NCI-H1092 treated with DMSO at 0.1 percent for 48 hours (cell line): ENCODE results near the gene SRRM5.
A peak's percentile ranks its signal among the peaks of the same experiment; 100 is the strongest.
"Not testable (repeated sequence)": the region's sequence is repeated elsewhere in the genome, so short reads cannot be mapped to it uniquely, and the experiment has no call there.

Experiments
- DNase-seq: peaks from one replicate; lab custom pipeline; 2025; lab: John Stamatoyannopoulos, UW

SRRM5 gene

GRCh38 chr19:43591904-43592772 is 19.8 kb upstream of the SRRM5 start:
- no peak for DNase-seq

DNA sequence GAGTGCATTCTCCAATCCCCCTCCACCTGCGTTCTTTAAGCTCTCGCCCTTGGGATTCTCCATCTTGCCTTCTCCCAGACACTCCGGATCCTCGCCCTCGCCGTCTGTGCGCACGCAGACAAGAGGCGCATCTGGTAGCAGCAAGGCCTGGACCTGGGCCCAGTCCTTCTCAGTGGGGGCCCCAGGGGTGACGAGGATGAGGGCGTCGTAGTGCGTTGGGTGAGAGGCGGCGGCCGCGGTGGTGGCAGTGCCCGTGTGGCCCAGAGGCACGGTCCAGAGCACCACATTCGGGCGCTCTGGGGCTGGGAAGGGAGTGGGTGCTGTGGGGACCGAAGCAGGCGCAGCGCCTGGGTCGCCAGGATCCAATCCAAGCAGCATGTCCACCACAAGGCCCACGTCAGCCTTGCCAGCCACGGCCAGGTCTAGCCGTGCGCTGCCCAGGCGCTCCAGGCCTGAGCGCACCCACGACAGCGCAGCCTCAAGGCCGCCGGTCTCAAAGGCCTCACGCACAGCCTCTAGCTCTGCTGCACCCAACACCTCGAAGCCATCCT is 19.0 kb upstream of the SRRM5 start:
- no peak for DNase-seq

- no peak for DNase-seq
These were observed 17.7 kb upstream of the SRRM5 start for GRCh38 chr19:43594081-43594697.

DNA sequence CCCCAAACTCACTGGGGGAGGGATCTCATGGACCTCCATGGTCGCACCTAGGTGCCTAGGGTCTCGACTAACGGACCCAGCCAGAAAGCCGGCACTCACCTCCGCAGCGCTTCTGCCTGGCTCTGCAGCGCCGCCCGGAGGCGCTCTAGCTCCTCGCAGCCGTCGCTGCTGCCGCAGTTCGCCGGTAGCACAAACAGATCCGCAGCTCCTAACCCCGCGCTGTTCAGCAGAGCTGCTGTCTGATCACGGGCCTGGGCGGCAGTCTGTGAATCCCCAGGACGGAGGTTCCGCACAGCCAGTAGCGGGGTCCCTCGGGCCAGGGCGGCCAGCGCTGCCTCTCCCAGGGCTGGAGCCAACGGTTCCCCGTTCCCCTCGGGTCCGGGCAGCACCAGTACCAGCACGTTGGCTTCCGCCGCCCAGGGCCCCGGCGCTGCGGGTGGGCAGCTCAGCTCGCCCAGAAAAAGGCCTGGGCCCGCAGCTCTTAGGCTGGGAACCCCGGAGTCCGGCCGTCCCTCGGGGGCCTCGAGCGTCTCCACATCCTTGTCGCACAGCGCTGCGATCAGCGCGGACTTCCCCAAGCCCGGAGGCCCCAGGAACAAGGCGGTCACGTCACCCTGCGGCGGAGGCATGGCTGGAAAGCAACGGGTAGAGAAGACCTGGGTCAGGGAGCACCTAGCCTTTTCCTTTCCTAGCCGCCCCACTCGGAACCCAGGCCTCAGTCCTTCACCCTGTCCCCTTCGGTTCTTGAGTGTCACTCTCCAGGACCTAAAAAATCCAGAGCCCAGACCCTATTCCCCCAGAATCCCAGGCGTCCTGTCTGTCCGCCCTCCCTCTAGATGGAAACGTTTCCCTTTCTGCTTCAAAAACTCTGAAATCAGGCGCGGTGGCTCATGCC is 16.9 kb upstream of the SRRM5 start:
- peak; percentile 34 for DNase-seq

DNA sequence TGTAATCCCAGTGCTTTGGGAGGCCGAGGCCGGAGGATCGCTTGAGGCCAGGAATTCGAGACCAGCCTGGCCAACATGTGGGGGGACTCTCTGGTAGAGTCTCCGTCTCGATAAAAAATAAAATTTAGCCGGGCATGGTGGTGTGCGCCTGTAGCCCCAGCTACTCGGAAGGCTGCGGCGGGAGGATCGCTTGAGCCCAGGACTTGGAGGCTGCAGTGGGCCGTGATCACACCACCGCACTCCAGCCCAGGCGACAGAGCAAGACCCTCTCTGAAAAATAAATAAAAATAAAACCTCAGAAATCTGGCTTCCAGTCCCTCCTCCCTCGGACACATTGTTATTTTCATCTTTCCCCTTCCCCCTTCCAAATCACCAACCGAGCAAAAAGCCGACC is 16.3 kb upstream of the SRRM5 start:
- DNase-seq = peak; percentile 34

DNA sequence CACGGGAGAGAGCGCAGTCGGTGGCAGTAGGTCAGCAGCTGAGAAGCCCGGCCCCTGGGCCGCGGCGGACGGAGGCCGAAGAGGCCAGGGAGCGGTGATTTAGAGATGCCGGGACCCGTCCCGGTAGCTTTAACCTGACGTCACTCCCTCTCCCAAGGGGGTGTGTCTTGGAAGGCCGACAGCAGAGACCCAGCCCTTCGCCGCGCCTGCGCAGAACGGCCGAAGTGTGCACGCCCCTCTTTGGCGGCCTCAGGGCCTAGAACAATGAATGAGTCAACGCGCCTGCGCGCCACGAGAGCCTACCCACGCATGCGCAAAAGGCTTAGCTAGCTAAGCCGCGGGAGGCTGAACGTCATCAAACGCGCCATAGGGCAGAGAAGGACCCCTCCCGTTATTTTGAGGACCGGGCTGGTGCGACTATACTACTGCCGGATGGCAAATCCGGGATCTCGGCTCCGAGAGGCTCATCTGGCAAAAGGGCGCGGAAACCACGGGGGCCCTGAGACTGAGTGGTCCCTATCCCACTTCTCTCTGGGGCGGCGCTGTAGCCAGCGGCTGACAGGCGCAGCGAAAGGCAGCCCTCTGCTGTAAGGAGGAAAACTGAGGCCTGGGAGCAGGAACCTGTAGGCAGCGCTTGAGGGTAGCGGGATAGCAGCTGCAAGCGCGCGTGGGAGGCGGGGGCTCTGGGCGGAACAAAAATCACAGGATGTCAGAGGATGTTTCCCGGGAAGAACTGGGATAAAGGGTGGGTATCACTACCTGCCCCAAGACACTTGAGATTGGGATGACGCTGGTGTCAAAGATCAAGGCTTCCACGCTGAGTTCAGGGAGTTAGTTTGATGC is 15.7 kb upstream of the SRRM5 start, which contains the start of the genes IRGQ and ZNF576:
TSS of gene IRGQ (minus strand) at position 136 of the 843 bp plus-strand sequence. CDS start 796 bp downstream, outside the sequence.
TSS of gene ZNF576 (plus strand) at position 597 of the 843 bp plus-strand sequence. CDS start 514 bp downstream, outside the sequence.
- peak; percentile 97 for DNase-seq

- DNase-seq = no peak
These were observed 14.9 kb upstream of the SRRM5 start for GRCh38 chr19:43596842-43597461.

DNA sequence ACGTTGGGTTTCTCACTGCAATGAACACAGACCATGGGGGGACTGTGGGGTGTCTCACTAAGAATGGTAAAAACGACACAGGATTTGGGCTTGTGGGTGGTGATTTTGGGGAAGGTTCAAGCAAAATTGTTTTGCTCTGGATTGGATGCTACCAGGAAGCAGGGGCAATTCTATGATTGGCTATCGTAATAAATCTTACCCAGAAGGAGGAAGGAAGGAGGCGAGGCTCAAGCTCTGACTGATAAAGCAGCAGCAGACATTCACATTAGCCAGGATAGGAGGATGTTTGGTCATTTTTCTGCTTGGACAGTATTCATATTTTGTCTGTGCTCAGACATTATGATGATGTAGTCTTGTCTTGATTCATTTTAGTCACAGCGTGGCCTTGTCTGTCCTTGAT is 14.0 kb upstream of the SRRM5 start:
- DNase-seq = no peak

GRCh38 chr19:43598445-43599240 is 13.2 kb upstream of the SRRM5 start:
- no peak for DNase-seq

GRCh38 chr19:43599635-43600295 is 12.1 kb upstream of the SRRM5 start:
- no peak for DNase-seq

- not testable (repeated sequence) for DNase-seq
These were observed 11.6 kb upstream of the SRRM5 start for GRCh38 chr19:43600326-43600725.

GRCh38 chr19:43605875-43606568 is 5.9 kb upstream of the SRRM5 start:
- DNase-seq = no peak

DNA sequence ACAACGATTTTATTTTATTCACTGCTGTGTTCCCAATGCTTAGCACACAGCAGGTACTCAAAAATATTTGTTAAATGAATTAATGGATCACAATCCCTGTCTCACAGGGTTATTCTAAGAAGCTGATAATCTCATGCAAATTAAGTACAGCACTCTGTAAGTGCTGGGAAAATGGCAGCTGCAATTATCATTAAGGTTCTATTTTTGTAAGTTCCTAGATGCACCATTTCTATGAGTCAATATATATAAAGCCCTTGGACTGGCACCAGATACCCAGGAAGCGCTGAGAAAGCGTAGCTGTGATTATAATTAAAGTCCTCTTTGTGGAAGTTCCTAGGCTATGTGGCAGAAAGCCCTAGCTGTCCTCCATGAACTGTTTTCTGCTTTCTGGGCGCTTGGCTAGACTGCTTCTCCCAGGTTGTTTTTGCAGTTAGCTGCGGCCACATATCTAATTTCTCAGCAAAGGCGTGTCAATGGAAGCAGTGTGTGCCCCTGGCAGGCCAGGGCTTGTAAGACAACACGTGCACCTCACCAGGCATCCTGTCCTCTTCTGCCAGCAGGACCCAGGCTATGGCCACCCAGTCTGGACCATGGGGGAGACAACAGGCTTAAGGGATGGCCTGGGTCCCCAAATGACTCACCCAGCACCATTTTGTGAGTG is 5.2 kb upstream of the SRRM5 start:
- DNase-seq = no peak

DNA sequence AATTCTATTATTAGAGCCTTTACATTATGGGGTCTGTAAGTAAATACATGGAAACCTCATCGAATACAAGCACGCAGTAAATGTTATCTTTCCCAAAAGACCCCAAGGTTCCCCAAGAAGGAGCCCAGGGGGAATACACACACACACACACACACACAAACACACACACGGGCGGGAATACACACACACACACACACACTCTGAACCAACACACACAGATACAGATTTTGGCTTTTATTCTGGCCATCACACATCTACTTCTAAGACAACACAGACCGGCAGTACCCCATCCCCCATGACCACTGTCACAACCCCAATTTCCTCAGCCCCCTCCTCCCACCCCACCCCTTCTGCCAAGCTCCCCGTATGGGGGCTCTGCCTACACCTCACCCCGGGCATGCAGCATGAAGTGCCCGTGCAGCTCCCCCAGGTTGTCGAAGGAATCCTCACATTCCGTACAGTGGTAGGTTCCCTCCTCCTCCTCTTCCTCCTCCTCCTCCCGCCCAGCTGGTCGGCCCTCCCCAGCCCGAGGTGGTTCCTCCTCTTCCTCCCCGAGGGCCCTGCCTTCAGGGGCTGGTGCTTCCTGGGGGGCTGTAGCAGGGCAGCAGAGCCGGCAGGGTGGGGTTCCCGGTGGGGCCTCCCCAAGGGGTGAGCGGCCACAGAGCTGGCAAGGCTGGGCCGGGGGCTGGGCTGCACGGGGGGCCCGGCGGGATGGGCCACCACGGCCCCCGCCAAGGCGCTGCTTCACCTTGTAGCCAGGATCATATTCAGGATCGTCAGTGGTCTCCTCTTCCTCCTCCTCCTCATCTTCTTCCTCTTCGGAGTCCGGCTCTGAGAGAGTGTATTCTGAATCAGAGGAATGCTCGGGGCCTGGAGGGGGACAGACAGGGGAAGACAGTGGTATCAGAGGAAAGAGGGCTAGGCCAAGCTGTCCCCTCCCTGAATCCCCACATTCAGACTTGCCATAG is 4.4 kb upstream of the SRRM5 start:
- DNase-seq = no peak

- DNase-seq = no peak
These were observed 2.0 kb upstream of the SRRM5 start for GRCh38 chr19:43609872-43610271.

DNA sequence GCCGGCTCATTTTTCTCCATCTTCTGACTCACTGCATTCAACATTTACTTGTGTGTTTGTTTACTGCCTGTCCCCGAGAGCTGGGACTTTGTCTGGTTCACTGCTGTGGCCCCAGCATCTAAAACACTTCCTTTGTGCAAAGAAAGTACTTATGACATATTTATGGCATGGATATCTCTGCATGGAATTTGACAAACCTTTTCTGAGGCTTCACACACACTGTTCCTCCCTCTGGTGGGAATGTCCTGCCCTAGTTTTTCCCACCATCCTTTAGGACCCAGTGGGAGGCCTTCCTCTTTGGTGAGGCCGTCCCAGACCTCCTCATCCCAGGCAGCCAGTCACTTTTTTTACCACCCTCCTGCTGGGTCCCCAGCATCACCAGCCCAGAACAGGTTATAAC is 1.4 kb upstream of the SRRM5 start:
- DNase-seq = no peak

DNA sequence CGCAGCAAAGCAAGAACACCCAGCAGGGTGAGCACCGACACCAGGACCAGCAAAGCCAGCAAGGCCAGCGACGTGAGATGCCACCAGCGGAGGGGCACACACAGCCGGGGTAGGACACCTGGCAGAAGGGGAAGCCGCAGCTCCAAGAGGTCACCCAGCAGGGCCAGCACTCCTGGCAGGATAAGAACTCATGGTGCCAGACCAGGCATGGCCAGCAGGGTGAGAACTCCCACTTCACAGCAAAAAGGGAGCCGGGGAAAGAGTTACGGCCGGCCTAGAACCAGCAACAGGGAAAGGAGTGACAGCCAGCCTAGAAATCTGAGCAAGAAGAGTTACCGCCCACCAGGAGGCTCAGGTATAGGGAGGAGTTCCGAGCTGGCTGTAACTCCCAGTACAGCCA is 486 bp downstream of the SRRM5 start:
- no peak for DNase-seq
